Fibroblast of skin of back (primary cell): Measurements from ENCODE around the gene STAC2. TPM values are rescaled to one million over a fixed set of nuclear protein-coding genes. Genes with fewer than 3 reads are reported as not detected.
"Not testable (repeated sequence)": the region's sequence is repeated elsewhere in the genome, so short reads cannot be mapped to it uniquely, and the experiment has no call there.

Experiments used
- DNase-seq: peaks from one replicate; pipeline ENCODE4 v3.0.0-alpha.2; 2013
- polyA plus RNA-seq, 2 experiments: library from polyadenylated mRNA; unstranded; fragments of 120-200 nt; gene quantifications; one replicate each; pipeline ENCODE4 v1.2.1, GENCODE V29; 2013; ENCODE audit not compliant: insufficient read length in 2 of 2

Gene STAC2
- 0.34 TPM for polyA plus RNA-seq (2013, experiment 1 of 2; ENCODE audit: insufficient read length)
- polyA plus RNA-seq (2013, experiment 2 of 2; ENCODE audit: insufficient read length), result 0.84 TPM

GRCh38 chr17:39225308-39225958, at the start of gene STAC2:
Gene STAC2 (minus strand): TSS chr17:39225945. CDS start chr17:39225502, 443 bp downstream.
- DNase-seq, result no peak

GRCh38 chr17:39271546-39271945, 45.8 kb upstream of the STAC2 start:
- DNase-seq, result no peak

GRCh38 chr17:39270923-39271322, 45.2 kb upstream of the STAC2 start:
- peak; percentile 82 for DNase-seq

GRCh38 chr17:39264119-39264518, 38.4 kb upstream of the STAC2 start:
- DNase-seq, result no peak

- no peak for DNase-seq
These were observed 35.5 kb upstream of the STAC2 start for GRCh38 chr17:39261286-39261685.

GRCh38 chr17:39252788-39253460, 27.2 kb upstream of the STAC2 start:
- DNase-seq, result no peak

GRCh38 chr17:39251997-39252396, 26.3 kb upstream of the STAC2 start:
- no peak for DNase-seq

GRCh38 chr17:39250076-39250475, 24.3 kb upstream of the STAC2 start:
- DNase-seq, result not testable (repeated sequence)

GRCh38 chr17:39246274-39246673, 20.5 kb upstream of the STAC2 start:
- no peak for DNase-seq

- DNase-seq, result peak; percentile 75
These were observed 19.1 kb upstream of the STAC2 start for GRCh38 chr17:39244600-39245570.

- peak; percentile 57 for DNase-seq
These were observed 18.4 kb upstream of the STAC2 start for GRCh38 chr17:39244016-39244599.

- no peak for DNase-seq
These were observed 17.4 kb upstream of the STAC2 start for GRCh38 chr17:39243155-39243554.

- no peak for DNase-seq
These were observed 14.9 kb upstream of the STAC2 start for GRCh38 chr17:39240631-39241030.

GRCh38 chr17:39239640-39240314, 14.0 kb upstream of the STAC2 start:
- no peak for DNase-seq

GRCh38 chr17:39238311-39238972, 12.7 kb upstream of the STAC2 start:
- peak; percentile 42 for DNase-seq

- DNase-seq, result no peak
These were observed 11.8 kb upstream of the STAC2 start for GRCh38 chr17:39237586-39237985.

GRCh38 chr17:39236981-39237441, 11.3 kb upstream of the STAC2 start:
- DNase-seq, result no peak

- DNase-seq, result no peak
These were observed 10.7 kb upstream of the STAC2 start for GRCh38 chr17:39236450-39236927.

- peak; percentile 60 for DNase-seq
These were observed 10.1 kb upstream of the STAC2 start for GRCh38 chr17:39235555-39236449.
